WTC11 (cell line): Measurements from ENCODE around the gene LAMA4. TPM values are rescaled to one million over a fixed set of nuclear protein-coding genes. Genes with fewer than 3 reads are reported as not detected.

Experiments used
- ATAC-seq: fragments of 200-7000 bp; cut with Tn5 transposase; 2 replicates; pipeline ENCODE4 v1.10.0; 2021; ENCODE audit warnings: mild to moderate bottlenecking, moderate library complexity
- CTCF ChIA-PET: fragments of 300-600 bp; sonication (Branson Sonifier 250); formaldehyde crosslinking; loops from one replicate; lab custom pipeline; 2021; ENCODE audit warnings: antibody characterized with exemption; lab: Charles Lee
- POLR2A ChIA-PET: fragments of 350-600 bp; sonication (Branson Sonifier 250); formaldehyde crosslinking; loops from one replicate; lab custom pipeline; 2021; ENCODE audit warnings: antibody characterized with exemption; lab: Charles Lee
- DNase-seq: peaks from one replicate; pipeline ENCODE4 v3.0.0; 2021; ENCODE audit warnings: low spot score
- H3K27ac Mint-ChIP-seq: 2 replicates; pipeline ENCODE4 v1.8.0; 2021; ENCODE audit warnings: mixed read lengths
- H3K27me3 Mint-ChIP-seq: 2 replicates; pipeline ENCODE4 v1.8.0; 2021; ENCODE audit warnings: low read depth, mild to moderate bottlenecking, moderate library complexity, mixed read lengths
- H3K36me3 Mint-ChIP-seq: 2 replicates; pipeline ENCODE4 v1.8.0; 2021; ENCODE audit warnings: mixed read lengths
- H3K4me1 Mint-ChIP-seq: 2 replicates; pipeline ENCODE4 v1.8.0; 2022; ENCODE audit warnings: mixed read lengths
- H3K4me3 Mint-ChIP-seq: 2 replicates; pipeline ENCODE4 v1.8.0; 2021; ENCODE audit warnings: mild to moderate bottlenecking, moderate library complexity, mixed read lengths
- H3K9me3 Mint-ChIP-seq: 2 replicates; pipeline ENCODE4 v1.8.0; 2021; ENCODE audit warnings: mixed read lengths
- AFF4 ChIP-seq: sonication (generic); formaldehyde crosslinking; IDR thresholded peaks from 2 replicates; pipeline ENCODE4 v1.8.1; 2023; ENCODE audit warnings: mild to moderate bottlenecking, missing genetic modification reagents, borderline replicate concordance
- ATF3 ChIP-seq: sonication (generic); formaldehyde crosslinking; conservative IDR thresholded peaks from 2 replicates; pipeline ENCODE4 v1.8.1; 2022; ENCODE audit warnings: mild to moderate bottlenecking, missing genetic modification reagents
- CTCF ChIP-seq: fragments of 200-600 bp; IDR thresholded peaks from 2 replicates; pipeline ENCODE4 v1.8.0; 2022; ENCODE audit warnings: antibody characterized with exemption
- EMX1 ChIP-seq: fragments of 250-450 bp; sonication (Bioruptor Pico); IDR thresholded peaks from 2 replicates; pipeline ENCODE4 v1.8.0; 2021; ENCODE audit warnings: mild to moderate bottlenecking
- FOXP4 ChIP-seq: sonication (generic); formaldehyde crosslinking; IDR thresholded peaks from 2 replicates; pipeline ENCODE4 v1.8.0; 2022; ENCODE audit warnings: mild to moderate bottlenecking, missing genetic modification reagents
- HMGA2 ChIP-seq: fragments of 250-450 bp; sonication (Bioruptor Pico); IDR thresholded peaks from 2 replicates; pipeline ENCODE4 v1.4.0; 2021; ENCODE audit warnings: mild to moderate bottlenecking, moderate library complexity
- JAZF1 ChIP-seq: fragments of 250-450 bp; sonication (Bioruptor Pico); IDR thresholded peaks from 2 replicates; pipeline ENCODE4 v1.9.0; 2021; ENCODE audit warnings: moderate library complexity, mild to moderate bottlenecking, inconsistent platforms
- JUN ChIP-seq: sonication (generic); formaldehyde crosslinking; IDR thresholded peaks from 2 replicates; pipeline ENCODE4 v1.8.0; 2023; ENCODE audit warnings: mild to moderate bottlenecking, missing genetic modification reagents
- KAT7 ChIP-seq: sonication (generic); formaldehyde crosslinking; IDR thresholded peaks from 2 replicates; pipeline ENCODE4 v1.8.1; 2023; ENCODE audit warnings: missing genetic modification reagents, mild to moderate bottlenecking, borderline replicate concordance
- MAX ChIP-seq: sonication (generic); formaldehyde crosslinking; IDR thresholded peaks from 2 replicates; pipeline ENCODE4 v1.8.0; 2022; ENCODE audit warnings: mild to moderate bottlenecking, missing genetic modification reagents
- NFYB ChIP-seq: sonication (generic); formaldehyde crosslinking; conservative IDR thresholded peaks from 2 replicates; pipeline ENCODE4 v1.8.0; 2022; ENCODE audit warnings: low read depth, missing genetic modification reagents
- NR1H2 ChIP-seq: sonication (generic); formaldehyde crosslinking; IDR thresholded peaks from 2 replicates; pipeline ENCODE4 v1.9.0; 2021; ENCODE audit warnings: mild to moderate bottlenecking, moderate library complexity, missing genetic modification reagents
- SMAD4 ChIP-seq: sonication (generic); formaldehyde crosslinking; IDR thresholded peaks from 2 replicates; pipeline ENCODE4 v1.8.0; 2022; ENCODE audit warnings: mild to moderate bottlenecking, missing genetic modification reagents
- TEAD4 ChIP-seq: sonication (generic); formaldehyde crosslinking; IDR thresholded peaks from 2 replicates; pipeline ENCODE4 v1.8.0; 2022; ENCODE audit warnings: mild to moderate bottlenecking, missing genetic modification reagents
- TP53 ChIP-seq: sonication (generic); formaldehyde crosslinking; IDR thresholded peaks from 2 replicates; pipeline ENCODE4 v1.8.1; 2023; ENCODE audit warnings: mild to moderate bottlenecking, missing genetic modification reagents
- USF1 ChIP-seq: sonication (generic); formaldehyde crosslinking; IDR thresholded peaks from 2 replicates; pipeline ENCODE4 v1.8.0; 2022; ENCODE audit warnings: mild to moderate bottlenecking, missing genetic modification reagents
- ZBTB21 ChIP-seq: sonication (generic); formaldehyde crosslinking; IDR thresholded peaks from 2 replicates; pipeline ENCODE4 v1.8.1; 2023; ENCODE audit warnings: mild to moderate bottlenecking, missing genetic modification reagents, borderline replicate concordance
- ZNF121 ChIP-seq: sonication (generic); formaldehyde crosslinking; IDR thresholded peaks from 2 replicates; pipeline ENCODE4 v1.8.0; 2023; ENCODE audit warnings: missing genetic modification reagents
- ZNF138 ChIP-seq: sonication (generic); formaldehyde crosslinking; conservative IDR thresholded peaks from 2 replicates; pipeline ENCODE4 v1.8.1; 2022; ENCODE audit warnings: mild to moderate bottlenecking, moderate library complexity, missing genetic modification reagents
- ZNF219 ChIP-seq: sonication (generic); formaldehyde crosslinking; IDR thresholded peaks from 2 replicates; pipeline ENCODE4 v1.8.0; 2023; ENCODE audit warnings: missing genetic modification reagents, mild to moderate bottlenecking, borderline replicate concordance
- ZNF671 ChIP-seq: fragments of 250-450 bp; sonication (Bioruptor Pico); IDR thresholded peaks from 2 replicates; pipeline ENCODE4 v1.8.0; 2021; ENCODE audit warnings: mild to moderate bottlenecking
- total RNA-seq: library from RNA; stranded (reverse); gene quantifications from 3 replicates; pipeline ENCODE4 v1.2.3, GENCODE V29; 2021

LAMA4 gene
- total RNA-seq, 1 experiment from 2014 or later, result 1.6 TPM

GRCh38 chr6:112177092-112177491 lies 77.3 kb downstream of the LAMA4 start:
- POLR2A ChIA-PET, result no interaction called here
- DNase-seq (no peak), ATAC-seq (no peak)
- H3K36me3 Mint-ChIP-seq, result no peaks in the 10 kb centered on the region
- H3K27ac Mint-ChIP-seq, result no peak overlapping the region
- TF ChIP-seq TP53 (CRISPR knock-in tag), result no peak
- no peak for TF ChIP-seq MAX (CRISPR knock-in tag)
- TF ChIP-seq EMX1 (CRISPR knock-in tag), result no peak
- TF ChIP-seq HMGA2 (CRISPR knock-in tag), result no peak
- TF ChIP-seq NR1H2 (CRISPR knock-in tag), result no peak
- TF ChIP-seq JUN (CRISPR knock-in tag), result no peak
- TF ChIP-seq ZNF121, result no peak
- TF ChIP-seq ATF3, result no peak
- no peaks in the 10 kb centered on the region; the same call in 1 of the 2 replicates for H3K27me3 Mint-ChIP-seq
- CTCF ChIA-PET, result no interaction called here
- no peak overlapping the region for H3K4me3 Mint-ChIP-seq
- peaks cover 11% of the 10 kb centered on the region for H3K4me1 Mint-ChIP-seq
- H3K9me3 Mint-ChIP-seq, result no peaks in the 10 kb centered on the region

GRCh38 chr6:112176175-112176574 lies 78.2 kb downstream of the LAMA4 start:
- ChIA-PET POLR2A (no interaction called here), CTCF (no interaction called here)
- H3K36me3 Mint-ChIP-seq, result no peaks in the 10 kb centered on the region

GRCh38 chr6:112173221-112173804 lies 81.1 kb downstream of the LAMA4 start:
- no peak for ATAC-seq
- CTCF ChIA-PET, result interaction anchor here (1.3 kb wide), 1 partner anchor 10 kb away, joined by 3 read pairs; no protein-coding TSS in a partner anchor

More at GRCh38 chr6:112176175-112176574, 78.2 kb downstream of the LAMA4 start:
- H3K27me3 Mint-ChIP-seq, result no peaks in the 10 kb centered on the region; the same call in 1 of the 2 replicates
- DNase-seq (no peak), ATAC-seq (no peak)
- no peak overlapping the region for H3K4me3 Mint-ChIP-seq
- TF ChIP-seq ZNF671 (no peak), JAZF1 (CRISPR knock-in tag) (no peak), ZBTB21 (CRISPR knock-in tag) (no peak), JUN (CRISPR knock-in tag) (no peak)
- H3K4me1 Mint-ChIP-seq, result peaks cover 16% of the 10 kb centered on the region
- no peak overlapping the region for H3K27ac Mint-ChIP-seq
- H3K9me3 Mint-ChIP-seq, result no peaks in the 10 kb centered on the region

More at GRCh38 chr6:112173221-112173804, 81.1 kb downstream of the LAMA4 start:
- no peaks in the 10 kb centered on the region for H3K36me3 Mint-ChIP-seq
- peaks cover 17% of the 10 kb centered on the region for H3K4me1 Mint-ChIP-seq
- H3K4me3 Mint-ChIP-seq, result no peak overlapping the region
- H3K9me3 Mint-ChIP-seq, result no peaks in the 10 kb centered on the region
- TF ChIP-seq NFYB (CRISPR knock-in tag) (no peak), SMAD4 (no peak), KAT7 (CRISPR knock-in tag) (no peak), HMGA2 (CRISPR knock-in tag) (no peak), ZNF219 (no peak), USF1 (CRISPR knock-in tag) (no peak), ZNF138 (CRISPR knock-in tag) (no peak), CTCF (no peak), AFF4 (no peak), TEAD4 (no peak), ZBTB21 (CRISPR knock-in tag) (no peak), JUN (CRISPR knock-in tag) (no peak), FOXP4 (CRISPR knock-in tag) (no peak), TP53 (CRISPR knock-in tag) (no peak)
- TF ChIP-seq, all 79 proteins: peak for 0
- Mint-ChIP-seq H3K27me3 (no peaks in the 10 kb centered on the region; the same call in 1 of the 2 replicates), H3K27ac (no peak overlapping the region)
- DNase-seq, result no peak
- POLR2A ChIA-PET, result no interaction called here
